BJ (cell line): Measurements from ENCODE around the gene AP2A1. TPM values are rescaled to one million over a fixed set of nuclear protein-coding genes. Genes with fewer than 3 reads are reported as not detected.

Experiments used
- CTCF ChIA-PET: fragments of 350-600 bp; formaldehyde crosslinking; extraction: SDS; loops from one replicate; lab custom pipeline; 2021; ENCODE audit warnings: antibody characterized with exemption, inconsistent platforms; lab: Yijun Ruan, JAX
- POLR2A ChIA-PET: fragments of 300-600 bp; sonication (Branson Sonifier 250); formaldehyde crosslinking; extraction: SDS; loops from one replicate; lab custom pipeline; 2021; ENCODE audit warnings: antibody characterized with exemption; lab: Charles Lee
- DNase-seq: peaks from one replicate; pipeline ENCODE4 v3.0.0-alpha.2; 2011; ENCODE audit warnings: low read depth
- H3K27me3 ChIP-seq: 2 replicates; pipeline ENCODE4 v1.6.0; 2011; ENCODE audit warnings: low read length; ENCODE audit not compliant: control insufficient read depth, insufficient read depth
- H3K36me3 ChIP-seq: 2 replicates; pipeline ENCODE4 v1.5.1; 2011; ENCODE audit warnings: low read length; ENCODE audit not compliant: control insufficient read depth, insufficient read depth
- H3K4me3 ChIP-seq: 2 replicates; pipeline ENCODE4 v1.5.1; 2011; ENCODE audit warnings: low read depth, mild to moderate bottlenecking, control low read depth, low read length
- polyA plus RNA-seq: library from polyadenylated mRNA; depleted of rRNA; stranded (reverse); fragments of >200 nt; gene quantifications from 2 replicates; pipeline ENCODE4 v1.2.3, GENCODE V29; 2011
- TF ChIP-seq, protein P1 (sequence below): IDR thresholded peaks from 2 replicates; pipeline ENCODE4 v1.5.1; 2011; ENCODE audit warnings: low read depth, mild to moderate bottlenecking, control low read depth, inconsistent platforms, low read length, moderate library complexity; ENCODE audit not compliant: insufficient read depth

AP2A1 gene
- polyA plus RNA-seq, 1 experiment: 153 TPM

- DNase-seq: no peak
- ChIA-PET CTCF (interaction anchor here (1.3 kb wide), 1 partner anchor 123 kb away, joined by 3 read pairs; no protein-coding TSS in a partner anchor), POLR2A (no interaction called here)
- no peak overlapping the region for H3K4me3 ChIP-seq
- H3K27me3 ChIP-seq: no peaks in the 10 kb centered on the region
- peaks cover 45% of the 10 kb centered on the region for H3K36me3 ChIP-seq
- TF ChIP-seq, protein P1, sequence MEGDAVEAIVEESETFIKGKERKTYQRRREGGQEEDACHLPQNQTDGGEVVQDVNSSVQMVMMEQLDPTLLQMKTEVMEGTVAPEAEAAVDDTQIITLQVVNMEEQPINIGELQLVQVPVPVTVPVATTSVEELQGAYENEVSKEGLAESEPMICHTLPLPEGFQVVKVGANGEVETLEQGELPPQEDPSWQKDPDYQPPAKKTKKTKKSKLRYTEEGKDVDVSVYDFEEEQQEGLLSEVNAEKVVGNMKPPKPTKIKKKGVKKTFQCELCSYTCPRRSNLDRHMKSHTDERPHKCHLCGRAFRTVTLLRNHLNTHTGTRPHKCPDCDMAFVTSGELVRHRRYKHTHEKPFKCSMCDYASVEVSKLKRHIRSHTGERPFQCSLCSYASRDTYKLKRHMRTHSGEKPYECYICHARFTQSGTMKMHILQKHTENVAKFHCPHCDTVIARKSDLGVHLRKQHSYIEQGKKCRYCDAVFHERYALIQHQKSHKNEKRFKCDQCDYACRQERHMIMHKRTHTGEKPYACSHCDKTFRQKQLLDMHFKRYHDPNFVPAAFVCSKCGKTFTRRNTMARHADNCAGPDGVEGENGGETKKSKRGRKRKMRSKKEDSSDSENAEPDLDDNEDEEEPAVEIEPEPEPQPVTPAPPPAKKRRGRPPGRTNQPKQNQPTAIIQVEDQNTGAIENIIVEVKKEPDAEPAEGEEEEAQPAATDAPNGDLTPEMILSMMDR: no peak
Measured at GRCh38 chr19:49803529-49803856, 36.7 kb downstream of the AP2A1 start.

DNA sequence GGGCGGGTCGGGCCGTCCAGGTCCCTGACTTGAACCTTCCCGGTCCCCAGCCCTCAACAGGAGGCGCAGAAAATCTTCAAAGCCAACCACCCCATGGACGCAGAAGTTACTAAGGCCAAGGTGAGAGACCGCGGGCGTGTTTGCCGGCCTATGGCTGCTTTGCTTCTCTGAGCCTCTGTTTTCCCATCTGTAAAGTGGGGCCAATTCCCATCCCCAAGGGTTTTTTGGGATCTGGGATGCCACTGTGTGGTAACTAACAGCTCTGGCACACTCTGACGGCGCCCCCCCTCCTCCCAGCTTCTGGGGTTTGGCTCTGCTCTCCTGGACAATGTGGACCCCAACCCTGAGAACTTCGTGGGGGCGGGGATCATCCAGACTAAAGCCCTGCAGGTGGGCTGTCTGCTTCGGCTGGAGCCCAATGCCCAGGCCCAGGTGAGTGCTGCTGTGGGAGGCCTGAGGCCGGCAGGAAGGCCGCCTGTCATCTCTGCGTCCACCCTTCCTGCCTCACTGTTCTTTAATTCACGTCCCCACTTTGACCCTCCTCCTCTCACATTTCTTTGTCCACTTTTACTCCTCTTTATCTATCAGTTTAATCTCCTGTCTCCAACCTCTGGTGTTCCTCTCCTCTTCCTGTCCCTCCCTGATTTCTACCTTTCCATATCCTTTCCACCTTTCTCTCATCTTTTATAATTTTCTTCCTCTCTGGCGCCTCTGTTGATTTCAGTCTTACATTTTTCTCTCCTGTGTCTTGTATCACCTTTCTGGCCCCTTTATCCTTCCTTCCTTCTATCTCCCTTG, 39.2 kb downstream of the AP2A1 start:
- peaks cover 24% of the 10 kb centered on the region for H3K36me3 ChIP-seq
- TF ChIP-seq, protein P1: no peak
- H3K4me3 ChIP-seq: no peak overlapping the region
- ChIA-PET CTCF (no interaction called here), POLR2A (no interaction called here)
- DNase-seq: no peak
- H3K27me3 ChIP-seq: no peaks in the 10 kb centered on the region

GRCh38 chr19:49806620-49806959, 39.8 kb downstream of the AP2A1 start:
- CTCF ChIA-PET: interaction anchor here (1.0 kb wide), 1 partner anchor 116 kb away, joined by 4 read pairs; no protein-coding TSS in a partner anchor
- POLR2A ChIA-PET: no interaction called here
- peaks cover 22% of the 10 kb centered on the region for H3K36me3 ChIP-seq

GRCh38 chr19:49807058-49807903, 40.5 kb downstream of the AP2A1 start:
- TF ChIP-seq, protein P1: no peak
- POLR2A ChIA-PET: no interaction called here
- Histone ChIP-seq H3K27me3 (no peaks in the 10 kb centered on the region), H3K4me3 (no peak overlapping the region), H3K36me3 (peaks cover 22% of the 10 kb centered on the region)
- CTCF ChIA-PET: interaction anchor here (1.0 kb wide), 1 partner anchor 117 kb away, joined by 4 read pairs; no protein-coding TSS in a partner anchor
- no peak for DNase-seq

More at GRCh38 chr19:49806620-49806959, 39.8 kb downstream of the AP2A1 start:
- TF ChIP-seq, protein P1: no peak
- DNase-seq: no peak
- H3K4me3 ChIP-seq: no peak overlapping the region
- H3K27me3 ChIP-seq: no peaks in the 10 kb centered on the region

DNA sequence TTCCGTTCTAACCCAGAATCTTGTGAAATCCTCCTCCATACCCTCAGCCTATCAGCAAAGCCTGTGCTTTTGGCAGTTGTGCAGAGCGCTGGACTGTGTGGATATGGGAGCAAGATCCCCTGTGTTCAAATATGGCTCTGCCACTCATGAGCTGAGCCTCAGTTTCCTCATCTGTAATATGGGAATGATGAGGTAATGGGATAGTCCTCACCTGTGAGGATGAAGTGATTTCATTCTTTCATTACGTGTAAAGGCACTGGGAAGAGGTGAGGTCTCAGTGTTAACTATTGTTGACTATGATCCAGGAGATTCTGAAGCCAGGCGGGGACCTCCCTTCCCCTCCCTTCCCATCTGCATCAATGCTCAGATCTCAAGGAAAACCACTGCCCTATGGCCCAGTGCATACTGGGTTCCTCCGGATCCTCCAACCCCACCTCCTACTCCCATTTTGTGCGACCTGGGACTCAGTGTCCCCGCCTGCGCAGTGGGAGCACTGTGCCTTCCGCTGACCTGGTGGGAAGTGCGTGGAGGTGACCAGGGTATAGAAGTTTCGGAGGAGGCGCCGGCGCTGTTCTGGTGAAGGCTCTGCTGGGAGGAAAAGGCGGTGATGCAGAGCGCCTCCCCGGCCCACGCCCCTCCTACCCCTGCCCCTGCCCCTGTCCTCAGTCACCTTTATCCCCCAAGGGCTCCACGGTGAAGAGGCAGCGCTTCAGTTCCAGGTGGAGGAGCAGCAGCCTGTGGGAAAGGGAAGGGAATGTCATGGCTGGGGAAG, 41.3 kb downstream of the AP2A1 start:
- ChIA-PET POLR2A (no interaction called here), CTCF (no interaction called here)
- TF ChIP-seq, protein P1: no peak

More for the DNA sequence above, 41.3 kb downstream of the AP2A1 start:
- no peaks in the 10 kb centered on the region for H3K27me3 ChIP-seq
- no peak overlapping the region; the same call in 1 of the 2 replicates for H3K4me3 ChIP-seq
- no peak for DNase-seq
- H3K36me3 ChIP-seq: peaks cover 17% of the 10 kb centered on the region
